B cell (primary cell): ENCODE data around the gene STXBP1. TPM values are rescaled to one million over a fixed set of nuclear protein-coding genes. Genes with fewer than 3 reads are reported as not detected.

Source experiments
- ATAC-seq: fragments of 200-7000 bp; cut with Tn5 transposase; one replicate; pipeline ENCODE4 v1.10.0; 2021; ENCODE audit warnings: low read depth, mild to moderate bottlenecking, moderate number of reproducible peaks, moderate library complexity
- CTCF ChIA-PET: fragments of 350-600 bp; sonication (Branson Sonifier 250); formaldehyde crosslinking; loops from one replicate; lab custom pipeline; 2021; ENCODE audit warnings: antibody characterized with exemption, inconsistent platforms; lab: Charles Lee
- POLR2A ChIA-PET: fragments of 350-600 bp; sonication (Branson Sonifier 250); formaldehyde crosslinking; loops from one replicate; lab custom pipeline; 2021; ENCODE audit warnings: antibody characterized with exemption; lab: Charles Lee
- DNase-seq: peaks from one replicate; pipeline ENCODE4 v3.0.0; 2013
- H2AFZ ChIP-seq: 2 replicates; pipeline ENCODE4 v1.6.1; 2012; ENCODE audit warnings: mild to moderate bottlenecking, low read depth, low read length; ENCODE audit not compliant: insufficient read depth, poor library complexity, severe bottlenecking
- H3K27ac ChIP-seq, 2 donors: 1 replicate in 1 of 2; 2 replicates in 1 of 2; pipeline ENCODE4 v1.5.1; 2012 to 2013; ENCODE audit warnings: low read length in 2 of 2, mild to moderate bottlenecking in 2 of 2, moderate library complexity in 1 of 2
- H3K27me3 ChIP-seq, 4 experiments: fragments of 200-600 bp in 1 of 4; sonication (generic) in 1 of 4; replicated peaks in 1 of 4; 1 replicate in 2 of 4; 2 replicates in 2 of 4; pipeline versions ENCODE4 v1.6.1 to v1.7.0; 2013 to 2016; ENCODE audit warnings: low read length in 3 of 4, mild to moderate bottlenecking in 2 of 4, mixed read lengths in 1 of 4, moderate library complexity in 1 of 4; ENCODE audit not compliant: insufficient read depth in 4 of 4, control insufficient read depth in 3 of 4; ENCODE audit errors: control extremely low read depth in 1 of 4
- H3K36me3 ChIP-seq, 2 experiments: replicated peaks in 1 of 2; 1 replicate in 1 of 2; 2 replicates in 1 of 2; pipeline versions ENCODE4 v1.6.1 to v1.7.1; 2013; ENCODE audit warnings: low read length in 1 of 2; ENCODE audit not compliant: insufficient read depth in 2 of 2, control insufficient read depth in 1 of 2; ENCODE audit errors: control extremely low read depth in 1 of 2, extremely low read depth in 1 of 2
- H3K4me1 ChIP-seq, 2 donors: fragments of 200-600 bp in 1 of 2; sonication (generic) in 1 of 2; 1 replicate in 1 of 2; 2 replicates in 1 of 2; pipeline versions ENCODE4 v1.5.1 to v1.6.1; 2013 to 2017; ENCODE audit warnings: low read length in 2 of 2; ENCODE audit not compliant: control insufficient read depth in 2 of 2, insufficient read depth in 2 of 2
- H3K4me2 ChIP-seq: replicated peaks from 2 replicates; pipeline ENCODE3; 2012; ENCODE audit warnings: mild to moderate bottlenecking, low read depth, low read length; ENCODE audit not compliant: poor library complexity, severe bottlenecking
- H3K4me3 ChIP-seq, 5 experiments: fragments of 200-600 bp in 1 of 5; sonication (generic) in 1 of 5; 1 replicate in 3 of 5; 2 replicates in 2 of 5; pipeline versions ENCODE4 v1.5.1 to v1.7.0; 2011 to 2016; ENCODE audit warnings: low read length in 4 of 5, mild to moderate bottlenecking in 4 of 5, low read depth in 2 of 5, control low read depth in 1 of 5, moderate library complexity in 1 of 5; ENCODE audit not compliant: insufficient read depth in 1 of 5; ENCODE audit errors: control extremely low read depth in 1 of 5, extremely low read depth in 1 of 5
- H3K79me2 ChIP-seq: fragments of 200-600 bp; sonication (generic); one replicate; pipeline ENCODE4 v1.6.0; 2016; ENCODE audit warnings: low read length; ENCODE audit not compliant: control insufficient read depth, insufficient read depth
- H3K9ac ChIP-seq: fragments of 200-600 bp; sonication (generic); 2 replicates; pipeline ENCODE4 v1.6.1; 2017; ENCODE audit warnings: mild to moderate bottlenecking, low read length, moderate library complexity
- H3K9me3 ChIP-seq, 3 donors: one replicate each; pipeline versions ENCODE4 v1.6.1 to v1.7.1; 2013; ENCODE audit warnings: low read length in 2 of 3; ENCODE audit not compliant: control insufficient read depth in 2 of 3, insufficient read depth in 1 of 3; ENCODE audit errors: control extremely low read depth in 1 of 3
- H4K20me1 ChIP-seq: 2 replicates; pipeline ENCODE4 v1.6.0; 2012; ENCODE audit warnings: mild to moderate bottlenecking, low read length; ENCODE audit not compliant: insufficient read depth, control insufficient read depth, poor library complexity, severe bottlenecking
- H3K27ac Mint-ChIP-seq: one replicate; pipeline ENCODE4 v1.8.0; 2021; ENCODE audit warnings: mixed read lengths
- H3K27me3 Mint-ChIP-seq: one replicate; pipeline ENCODE4 v1.8.0; 2021; ENCODE audit warnings: mixed read lengths
- H3K4me1 Mint-ChIP-seq: one replicate; pipeline ENCODE4 v1.8.0; 2021; ENCODE audit warnings: mixed read lengths
- H3K4me3 Mint-ChIP-seq: one replicate; pipeline ENCODE4 v1.8.0; 2021; ENCODE audit warnings: mixed read lengths
- H3K9me3 Mint-ChIP-seq: one replicate; pipeline ENCODE4 v1.8.0; 2022; ENCODE audit warnings: mixed read lengths; ENCODE audit not compliant: insufficient read depth
- CTCF ChIP-seq: fragments of 200-600 bp; IDR thresholded peaks from one replicate; pipeline ENCODE4 v1.8.0; 2022; ENCODE audit warnings: antibody characterized with exemption, mild to moderate bottlenecking
- EZH2 ChIP-seq: IDR thresholded peaks from 2 replicates; pipeline ENCODE4 v1.6.1; 2012; ENCODE audit warnings: borderline replicate concordance, low read depth, mild to moderate bottlenecking, moderate library complexity, low read length; ENCODE audit not compliant: insufficient read depth, poor library complexity, severe bottlenecking
- WGBS: methylation state at CpG from one replicate; pipeline ENCODE4 v1.1.5; 2013; ENCODE audit warnings: missing lambda C conversion rate; ENCODE audit not compliant: insufficient coverage; 5-methylcytosine and 5-hydroxymethylcytosine counted together
- intact Hi-C: fragments of 100-400 bp; cut with micrococcal nuclease; formaldehyde crosslinking; loops from one replicate; pipeline ENCODE4 v1.10.0; 2022
- polyA plus RNA-seq: library from polyadenylated mRNA; depleted of rRNA; stranded (reverse); fragments of >200 nt; gene quantifications from 2 replicates; pipeline ENCODE4 v1.2.3, GENCODE V29; 2012
- total RNA-seq, 2 donors: library from RNA; stranded (reverse); fragments of 120-200 nt in 1 of 2; gene quantifications; 1 replicate in 1 of 2; 2 replicates in 1 of 2; pipeline versions ENCODE4 v1.2.3 to v1.2.4, GENCODE V29; 2013 to 2022

STXBP1 gene
- total and polyA plus RNA-seq, 2 donors (not counting 1 experiment from before 2014, with no cell fraction given): 0.62 TPM; not detected in 1

GRCh38 chr9:127707766-127708165, 95.7 kb downstream of the STXBP1 start:
- Histone ChIP-seq H3K9me3 (no peaks in the 10 kb centered on the region), H3K4me2 (no peak overlapping the region), H3K27me3 (no peaks in the 10 kb centered on the region), H3K79me2 (no peaks in the 10 kb centered on the region), H3K27ac (no peak overlapping the region), H3K36me3 (no peaks in the 10 kb centered on the region), H3K4me1 (peaks cover 0 to 6% of the 10 kb centered on the region in 2 donors), H3K9ac (no peak overlapping the region), H3K4me3 (no peak overlapping the region), H4K20me1 (no peaks in the 10 kb centered on the region), H2AFZ (no peak overlapping the region)
- 60% methylated on average over 5 of the region's 5 CpGs for WGBS
- no peak for DNase-seq
- no peak for TF ChIP-seq EZH2
- no peak for TF ChIP-seq CTCF
- no peak overlapping the region for H3K27ac Mint-ChIP-seq
- no peak overlapping the region for H3K4me3 Mint-ChIP-seq
- peak; percentile 33 for ATAC-seq
- peaks cover 10% of the 10 kb centered on the region for H3K4me1 Mint-ChIP-seq
- H3K9me3 Mint-ChIP-seq: no peaks in the 10 kb centered on the region
- POLR2A ChIA-PET: no interaction called here
- no peaks in the 10 kb centered on the region for H3K27me3 Mint-ChIP-seq
- intact Hi-C loops: no loop called here
- CTCF ChIA-PET: no interaction called here

- no peaks in the 10 kb centered on the region for H3K79me2 ChIP-seq
- H3K4me1 ChIP-seq: peaks cover 0 to 6% of the 10 kb centered on the region in 2 donors
- no peaks in the 10 kb centered on the region for H4K20me1 ChIP-seq
- CTCF ChIA-PET: no interaction called here
- no peak overlapping the region for H2AFZ ChIP-seq
- no peaks in the 10 kb centered on the region for H3K9me3 ChIP-seq
- H3K9ac ChIP-seq: no peak overlapping the region
- H3K4me2 ChIP-seq: no peak overlapping the region
- Mint-ChIP-seq H3K27me3 (no peaks in the 10 kb centered on the region), H3K9me3 (no peaks in the 10 kb centered on the region), H3K4me3 (no peak overlapping the region), H3K27ac (no peak overlapping the region), H3K4me1 (peaks cover 11% of the 10 kb centered on the region)
- H3K4me3 ChIP-seq: no peak overlapping the region
- intact Hi-C loops: no loop called here
- POLR2A ChIA-PET: no interaction called here
- TF ChIP-seq CTCF (no peak), EZH2 (no peak)
- no peak for ATAC-seq
- WGBS: 94% methylated on average over 8 of the region's 8 CpGs
- H3K36me3 ChIP-seq: no peaks in the 10 kb centered on the region
- DNase-seq: no peak
- H3K27ac ChIP-seq: no peak overlapping the region
- H3K27me3 ChIP-seq: no peaks in the 10 kb centered on the region
These were observed 97.0 kb downstream of the STXBP1 start for GRCh38 chr9:127708952-127709587.
